HG03432 (cell line): ENCODE measurements around the gene ASPRV1.

Source experiments
- ATAC-seq: cut with Tn5 transposase; IDR thresholded peaks from one replicate; pipeline ENCODE4 v1.9.1; 2021; ENCODE audit warnings: mild to moderate bottlenecking, moderate library complexity; ENCODE audit not compliant: unreplicated experiment

The ASPRV1 gene

GRCh38 chr2:69914164-69914949, 47.1 kb downstream of the ASPRV1 start:
- ATAC-seq: peak; percentile 89

- ATAC-seq: no peak
Measured at GRCh38 chr2:69911985-69912563, 49.4 kb downstream of the ASPRV1 start.
